H1 (cell line): Measurements from ENCODE around the gene PRR7. TPM values are rescaled to one million over a fixed set of nuclear protein-coding genes. Genes with fewer than 3 reads are reported as not detected.

Experiments used
- CTCF ChIA-PET: fragments of 300-600 bp; sonication (Branson Sonifier 250); formaldehyde crosslinking; loops from one replicate; lab custom pipeline; 2021; ENCODE audit not compliant: partially characterized antibody; lab: Charles Lee
- POLR2A ChIA-PET: fragments of 300-600 bp; sonication (Branson Sonifier 250); formaldehyde crosslinking; loops from one replicate; lab custom pipeline; 2021; ENCODE audit warnings: inconsistent platforms; ENCODE audit not compliant: partially characterized antibody; lab: Charles Lee
- DNase-seq, 2 experiments: peaks; one replicate each; pipeline versions ENCODE4 v3.0.0 to v3.0.0-alpha.2; 2010 to 2022; ENCODE audit warnings: low spot score in 2 of 2, low read depth in 1 of 2, mixed read lengths in 1 of 2
- FAIRE-seq: peaks from 2 replicates; lab custom pipeline; 2011; peaks lifted over from hg19 to GRCh38; lab: Jason Lieb, UNC
- H2AFZ ChIP-seq: 2 replicates; pipeline ENCODE4 v1.8.1; 2012; ENCODE audit warnings: low read length, inconsistent platforms
- H2AK5ac ChIP-seq: 2 replicates; pipeline ENCODE4 v1.6.1; 2013; ENCODE audit warnings: low read depth, low read length
- H2BK120ac ChIP-seq: replicated peaks from 2 replicates; pipeline ENCODE3; 2013; ENCODE audit warnings: low read depth, low read length, inconsistent platforms
- H2BK12ac ChIP-seq: 2 replicates; pipeline ENCODE4 v1.6.1; 2013; ENCODE audit warnings: low read depth, low read length
- H2BK15ac ChIP-seq: 2 replicates; pipeline ENCODE4 v1.6.1; 2013; ENCODE audit warnings: low read length
- H2BK20ac ChIP-seq: 2 replicates; pipeline ENCODE4 v1.6.1; 2013; ENCODE audit warnings: low read length
- H2BK5ac ChIP-seq: 2 replicates; pipeline ENCODE4 v1.6.1; 2013; ENCODE audit warnings: low read depth, low read length
- H3K14ac ChIP-seq: 2 replicates; pipeline ENCODE4 v1.6.1; 2013; ENCODE audit warnings: inconsistent platforms; ENCODE audit not compliant: insufficient read length
- H3K18ac ChIP-seq: 2 replicates; pipeline ENCODE4 v1.6.1; 2013; ENCODE audit warnings: low read length; ENCODE audit errors: extremely low read depth
- H3K23ac ChIP-seq: 2 replicates; pipeline ENCODE4 v1.6.1; 2013; ENCODE audit warnings: inconsistent platforms; ENCODE audit not compliant: insufficient read length
- H3K23me2 ChIP-seq: 2 replicates; pipeline ENCODE4 v1.6.1; 2013; ENCODE audit warnings: low read depth, low read length
- H3K27ac ChIP-seq: 2 replicates; pipeline ENCODE4 v1.6.1; 2011; ENCODE audit warnings: low read depth, low read length, inconsistent platforms
- H3K27me3 ChIP-seq, 4 experiments: replicated peaks in 1 of 4; 1 replicate in 1 of 4; 2 replicates in 3 of 4; pipeline versions ENCODE4 v1.6.1 to v1.8.1; 2011 to 2013; ENCODE audit warnings: low read length in 3 of 4, mild to moderate bottlenecking in 3 of 4, inconsistent platforms in 2 of 4, mixed read lengths in 2 of 4, moderate library complexity in 1 of 4; ENCODE audit not compliant: control insufficient read depth in 3 of 4, insufficient read depth in 3 of 4; ENCODE audit errors: extremely low read depth in 1 of 4
- H3K36me3 ChIP-seq, 4 experiments: 2 replicates each; pipeline versions ENCODE4 v1.6.1 to v1.8.1; 2011 to 2013; ENCODE audit warnings: mild to moderate bottlenecking in 4 of 4, low read length in 3 of 4, moderate library complexity in 2 of 4, control low read depth in 1 of 4, inconsistent platforms in 1 of 4; ENCODE audit not compliant: insufficient read depth in 4 of 4, control insufficient read depth in 2 of 4
- H3K4ac ChIP-seq: replicated peaks from 2 replicates; pipeline ENCODE3; 2013; ENCODE audit warnings: low read length, low read depth, mixed read lengths, inconsistent platforms; ENCODE audit not compliant: insufficient read length
- H3K4me1 ChIP-seq, 4 experiments: replicated peaks in 1 of 4; 1 replicate in 1 of 4; 2 replicates in 3 of 4; pipeline versions ENCODE4 v1.6.1 to v1.8.1; 2011 to 2013; ENCODE audit warnings: low read length in 3 of 4, inconsistent platforms in 2 of 4, mixed read lengths in 1 of 4; ENCODE audit not compliant: insufficient read depth in 4 of 4, control insufficient read depth in 3 of 4
- H3K4me2 ChIP-seq, 2 experiments: 2 replicates each; pipeline versions ENCODE4 v1.6.1 to v1.8.1; 2011 to 2013; ENCODE audit warnings: low read depth in 2 of 2, low read length in 2 of 2, control low read depth in 1 of 2, inconsistent platforms in 1 of 2, mild to moderate bottlenecking in 1 of 2; ENCODE audit not compliant: insufficient read depth in 1 of 2
- H3K4me3 ChIP-seq, 4 experiments: fragments of 200-600, 300-600 bp in 1 of 4; sonication (generic), shearing (Covaris generic), sonication (Bioruptor Twin) in 1 of 4; 2 replicates each; pipeline versions ENCODE4 v1.5.1 to v1.8.1; 2011 to 2016; ENCODE audit warnings: low read length in 4 of 4, low read depth in 3 of 4, control low read depth in 2 of 4, inconsistent platforms in 2 of 4, mild to moderate bottlenecking in 2 of 4, mixed read lengths in 1 of 4, moderate library complexity in 1 of 4; ENCODE audit not compliant: insufficient read depth in 2 of 4; ENCODE audit errors: extremely low read depth in 1 of 4
- H3K56ac ChIP-seq: replicated peaks from 2 replicates; pipeline ENCODE3; 2013; ENCODE audit warnings: low read depth, mild to moderate bottlenecking, mixed read lengths, low read length, inconsistent platforms; ENCODE audit not compliant: insufficient read length
- H3K79me1 ChIP-seq: 2 replicates; pipeline ENCODE4 v1.6.1; 2013; ENCODE audit warnings: low read depth, low read length, control low read depth
- H3K79me2 ChIP-seq, 2 experiments: 2 replicates each; pipeline versions ENCODE4 v1.6.1 to v1.8.1; 2012 to 2013; ENCODE audit warnings: low read length in 2 of 2, mild to moderate bottlenecking in 2 of 2, inconsistent platforms in 1 of 2; ENCODE audit not compliant: insufficient read depth in 2 of 2, control insufficient read depth in 1 of 2
- H3K9ac ChIP-seq, 4 experiments: replicated peaks in 1 of 4; 1 replicate in 1 of 4; 2 replicates in 3 of 4; pipeline versions ENCODE4 v1.6.1 to v1.8.1; 2011 to 2013; ENCODE audit warnings: low read depth in 3 of 4, low read length in 3 of 4, control low read depth in 2 of 4, mild to moderate bottlenecking in 2 of 4, moderate library complexity in 2 of 4, inconsistent platforms in 1 of 4; ENCODE audit errors: extremely low read depth in 1 of 4
- H3K9me3 ChIP-seq, 2 experiments: 2 replicates each; pipeline versions ENCODE4 v1.6.1 to v1.8.1; 2012 to 2013; ENCODE audit warnings: mild to moderate bottlenecking in 2 of 2, moderate library complexity in 2 of 2, control low read depth in 1 of 2, inconsistent platforms in 1 of 2, low read depth in 1 of 2, low read length in 1 of 2, mixed read lengths in 1 of 2; ENCODE audit not compliant: insufficient read depth in 2 of 2
- H4K20me1 ChIP-seq, 2 experiments: replicated peaks in 1 of 2; 2 replicates each; pipeline versions ENCODE3 to v1.8.1; 2011 to 2013; ENCODE audit warnings: inconsistent platforms in 2 of 2, low read length in 2 of 2, mild to moderate bottlenecking in 1 of 2; ENCODE audit not compliant: insufficient read depth in 2 of 2, control insufficient read depth in 1 of 2
- H4K5ac ChIP-seq: 2 replicates; pipeline ENCODE4 v1.6.1; 2013; ENCODE audit warnings: low read length, low read depth, mixed read lengths, inconsistent platforms; ENCODE audit not compliant: insufficient read length
- H4K8ac ChIP-seq: 2 replicates; pipeline ENCODE4 v1.8.0; 2013; ENCODE audit warnings: mild to moderate bottlenecking, moderate library complexity, low read length, inconsistent platforms; ENCODE audit not compliant: insufficient read depth; ENCODE audit errors: extremely low read depth
- H4K91ac ChIP-seq: replicated peaks from 2 replicates; pipeline ENCODE3; 2013; ENCODE audit warnings: low read length, mixed read lengths, inconsistent platforms; ENCODE audit not compliant: insufficient read length
- KDM5A ChIP-seq: fragments of 200-600 bp; IDR thresholded peaks from 2 replicates; pipeline ENCODE4 v1.7.1; 2012; ENCODE audit warnings: mild to moderate bottlenecking, low read length, inconsistent platforms, mixed read lengths
- POLR2AphosphoS5 ChIP-seq: IDR thresholded peaks from 2 replicates; pipeline ENCODE4 v1.6.1; 2011; ENCODE audit warnings: low read depth, low read length
- WGBS, 2 experiments: shearing (Covaris generic) in 1 of 2; methylation state at CpG; one replicate each; pipeline versions ENCODE4 v1.1.6 to v1.1.7; 2013 to 2015; ENCODE audit warnings: low lambda C conversion rate in 2 of 2, mixed read lengths in 2 of 2, inconsistent platforms in 1 of 2, low coverage in 1 of 2, missing lambda C conversion rate in 1 of 2; ENCODE audit not compliant: insufficient replicate concordance in 2 of 2, insufficient coverage in 1 of 2, insufficient read length in 1 of 2; ENCODE audit errors: extremely low coverage in 1 of 2, missing lambda C conversion rate in 1 of 2; 5-methylcytosine and 5-hydroxymethylcytosine counted together
- polyA plus RNA-seq, 7 experiments: library from polyadenylated mRNA; depleted of rRNA in 3 of 7; stranded (reverse) in 5 of 7; unstranded in 2 of 7; fragments of >200 nt in 5 of 7; fragments of 200-250 nt in 2 of 7; gene quantifications; 1 replicate in 5 of 7; 2 replicates in 1 of 7; 4 replicates in 1 of 7; pipeline versions ENCODE4 v1.2.1 to v1.2.3, GENCODE V29; 2011 to 2013; ENCODE audit warnings: missing spikeins in 2 of 7, mixed read lengths in 2 of 7
- total RNA-seq: library from RNA; stranded (reverse); fragmentation: NEBNext Ultra II Directional; extraction: Animal tissue kit (Norgen Biotek cat#: 25700); gene quantifications from 2 replicates; pipeline ENCODE4 v1.2.1, GENCODE V29; 2021

The PRR7 gene
- total and polyA plus RNA-seq, 2 of the 8 experiments (the other 6 are each of a cell fraction or from before 2014, with no cell fraction given) = 8.0 to 11.8 TPM

GRCh38 chr5:177467436-177467835 lies 20.8 kb downstream of the PRR7 start:
- no peak overlapping the region for H3K27ac ChIP-seq
- POLR2A ChIA-PET = interaction anchor here (2.1 to 67.5 kb wide), 3 partner anchors 2 to 34 kb away, joined by 7 to 3349 read pairs (median 3349); partner anchors contain the start of genes DBN1, DOK3, PDLIM7 and PRR7

More at GRCh38 chr5:177467436-177467835, 20.8 kb downstream of the PRR7 start:
- Histone ChIP-seq H4K5ac (no peak overlapping the region), H3K14ac (no peak overlapping the region), H2AK5ac (no peak overlapping the region), H2BK15ac (no peak overlapping the region), H3K4me3 (no peak overlapping the region), H3K9me3 (peaks cover 0 to 4% of the 10 kb centered on the region in 2 experiments; a peak in 2 of 4 replicates), H3K4me2 (no peak overlapping the region), H3K9ac (no peak overlapping the region), H3K36me3 (peaks cover 36 to 71% (median 53%) of the 10 kb centered on the region in 4 experiments), H4K20me1 (peaks cover 32 to 46% of the 10 kb centered on the region in 2 experiments), H4K8ac (peak overlapping the region; percentile 35; the same call in 1 of the 2 replicates), H3K27me3 (no peaks in the 10 kb centered on the region), H2AFZ (no peak overlapping the region), H2BK5ac (no peak overlapping the region), H3K23me2 (no peaks in the 10 kb centered on the region; the same call in 1 of the 2 replicates), H3K4ac (no peak overlapping the region), H3K79me2 (peaks cover 14 to 51% of the 10 kb centered on the region in 2 experiments), H2BK12ac (no peak overlapping the region), H3K18ac (no peak overlapping the region), H4K91ac (no peak overlapping the region), H3K79me1 (peaks cover 22% of the 10 kb centered on the region), H2BK120ac (no peak overlapping the region), H3K4me1 (peaks cover 11 to 30% (median 28%) of the 10 kb centered on the region in 4 experiments), H2BK20ac (no peak overlapping the region), H3K56ac (no peak overlapping the region), H3K23ac (no peak overlapping the region)
- peak; percentile 33; the same call in 1 of the 2 replicates for TF ChIP-seq POLR2AphosphoS5
- TF ChIP-seq KDM5A = no peak
- CTCF ChIA-PET = interaction anchor here (0.9 to 7.9 kb wide), 2 partner anchors 8 to 10 kb away, joined by 5 to 64 read pairs; no protein-coding TSS in a partner anchor
- whole genome bisulfite sequencing, 2 experiments = 90% methylated on average over 27 of the region's 31 CpGs; no CpG with 5 or more reads in 1 of the 2 experiments
- DNase-seq (no peak), FAIRE-seq (no peak)
